ENCODE results near the gene SLC20A1.
"Not testable (repeated sequence)": the region's sequence is repeated elsewhere in the genome, so short reads cannot be mapped to it uniquely, and the experiment has no call there.

Gene SLC20A1, protein sequence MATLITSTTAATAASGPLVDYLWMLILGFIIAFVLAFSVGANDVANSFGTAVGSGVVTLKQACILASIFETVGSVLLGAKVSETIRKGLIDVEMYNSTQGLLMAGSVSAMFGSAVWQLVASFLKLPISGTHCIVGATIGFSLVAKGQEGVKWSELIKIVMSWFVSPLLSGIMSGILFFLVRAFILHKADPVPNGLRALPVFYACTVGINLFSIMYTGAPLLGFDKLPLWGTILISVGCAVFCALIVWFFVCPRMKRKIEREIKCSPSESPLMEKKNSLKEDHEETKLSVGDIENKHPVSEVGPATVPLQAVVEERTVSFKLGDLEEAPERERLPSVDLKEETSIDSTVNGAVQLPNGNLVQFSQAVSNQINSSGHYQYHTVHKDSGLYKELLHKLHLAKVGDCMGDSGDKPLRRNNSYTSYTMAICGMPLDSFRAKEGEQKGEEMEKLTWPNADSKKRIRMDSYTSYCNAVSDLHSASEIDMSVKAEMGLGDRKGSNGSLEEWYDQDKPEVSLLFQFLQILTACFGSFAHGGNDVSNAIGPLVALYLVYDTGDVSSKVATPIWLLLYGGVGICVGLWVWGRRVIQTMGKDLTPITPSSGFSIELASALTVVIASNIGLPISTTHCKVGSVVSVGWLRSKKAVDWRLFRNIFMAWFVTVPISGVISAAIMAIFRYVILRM

DNA sequence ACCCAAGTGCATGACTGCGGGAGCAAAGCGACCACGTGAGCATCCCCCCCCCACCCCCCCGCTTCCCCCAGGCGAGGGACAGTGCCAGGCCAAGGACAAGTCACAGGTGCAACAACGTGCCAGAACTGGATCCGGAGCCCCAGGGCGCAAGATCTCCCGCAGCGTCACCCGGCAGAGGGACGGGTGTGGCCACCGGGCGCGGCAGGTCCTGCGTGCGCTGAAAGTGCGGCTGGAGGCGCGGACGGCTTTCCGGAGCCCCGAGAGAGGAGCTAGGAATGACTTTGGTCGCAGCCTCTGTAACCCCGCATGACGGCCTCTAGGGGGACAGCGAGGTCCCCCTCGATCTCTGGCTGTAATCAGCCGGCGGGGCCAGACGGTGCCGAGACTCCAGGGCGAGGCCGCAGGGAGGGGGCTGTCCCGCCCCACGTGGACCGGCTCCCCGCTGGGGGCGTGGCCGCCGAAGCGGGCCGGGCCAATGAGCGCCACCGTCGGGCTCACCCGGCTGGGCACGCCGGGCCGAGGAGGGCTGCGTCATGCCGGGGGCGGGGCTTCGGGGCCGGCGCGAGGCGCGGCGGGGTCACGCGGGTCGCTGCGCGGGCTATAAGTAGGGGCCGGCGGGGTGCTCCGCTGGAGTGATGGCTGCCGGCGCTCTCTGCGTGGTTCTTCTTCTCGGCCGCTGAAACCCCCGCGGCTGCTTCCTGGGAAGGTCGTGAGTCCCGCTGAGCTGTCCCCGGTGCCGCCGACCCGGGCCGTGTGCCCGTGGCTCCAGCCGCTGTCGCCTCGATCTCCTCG is at the start of gene SLC20A1:
Gene SLC20A1 (plus strand): TSS at position 630 of the 792 bp plus-strand sequence. CDS start 890 bp downstream, outside the sequence.
- DNase-seq: peak; percentile 98

DNA sequence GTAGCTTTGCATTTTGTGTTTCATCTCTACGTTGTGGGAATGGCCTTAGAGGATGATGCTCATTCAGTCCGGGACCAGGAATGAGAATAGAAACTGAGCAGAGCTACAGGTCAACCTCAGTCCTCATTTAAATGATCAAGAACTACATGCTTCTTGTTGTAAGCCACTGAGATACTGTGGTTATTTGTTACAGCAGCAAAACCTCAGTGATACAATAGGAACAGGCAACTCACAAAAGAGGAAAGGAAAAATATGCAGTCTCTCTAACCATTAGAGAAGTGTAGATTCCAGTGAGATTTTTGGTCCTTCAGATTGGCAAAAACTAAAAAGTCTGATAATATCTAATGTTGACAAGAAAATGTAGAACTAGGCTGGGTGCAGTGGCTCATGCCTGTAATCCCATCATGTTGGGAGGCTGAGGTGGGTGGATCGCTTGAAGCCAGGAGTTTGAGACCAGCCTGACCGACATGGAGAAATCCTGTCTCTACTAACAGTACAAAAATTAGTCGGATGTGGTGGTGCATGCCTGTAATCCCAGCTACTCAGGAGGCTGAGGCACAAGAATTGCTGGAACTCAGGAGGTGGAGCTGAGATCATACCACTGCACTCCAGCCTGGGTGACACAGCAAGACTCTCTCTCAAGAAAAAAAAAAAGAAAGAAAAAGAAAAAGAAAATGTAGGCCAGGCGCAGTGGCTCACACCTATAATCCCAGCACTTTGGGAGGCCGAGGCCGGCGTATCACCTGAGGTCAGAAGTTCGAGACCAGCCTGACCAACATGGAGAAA is 48.0 kb upstream of the SLC20A1 start:
- no peak for DNase-seq

DNA sequence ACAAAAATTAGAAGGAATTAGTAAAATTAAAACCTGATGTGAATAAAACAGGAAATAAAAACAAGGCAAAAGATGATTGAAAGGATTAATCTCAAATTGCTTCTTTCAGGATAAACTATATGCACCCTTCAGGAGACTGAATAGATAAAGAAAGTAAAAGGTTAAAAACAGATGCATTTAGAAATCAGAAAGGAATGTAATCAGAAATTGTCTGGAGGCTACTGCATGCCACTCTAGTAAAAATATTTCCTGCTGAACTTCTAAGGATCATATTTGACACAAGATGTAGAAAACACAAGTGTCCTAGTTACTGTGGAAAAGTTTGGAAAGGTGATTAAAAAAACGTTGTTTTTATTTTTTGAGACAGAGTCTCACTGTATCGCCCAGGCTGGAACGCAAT is 45.1 kb upstream of the SLC20A1 start:
- DNase-seq: no peak

DNA sequence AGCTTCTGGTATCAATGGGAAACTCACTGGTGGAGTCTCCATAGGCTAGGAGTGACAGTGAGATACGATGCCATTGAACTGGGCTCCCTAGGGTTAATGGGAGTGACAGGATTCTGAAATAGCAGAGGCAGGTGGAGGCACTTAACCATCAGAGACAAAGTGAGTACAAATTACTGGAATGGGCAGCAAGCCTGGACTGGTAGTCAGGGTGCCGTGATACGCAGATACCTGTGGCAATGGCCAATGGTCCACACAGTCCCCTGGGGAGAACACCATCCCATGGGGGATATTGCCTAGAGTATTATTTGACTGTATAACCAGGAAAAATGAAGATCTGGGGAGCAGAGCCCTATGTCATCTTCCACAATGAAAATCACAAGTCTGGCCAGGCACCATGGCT is 44.0 kb upstream of the SLC20A1 start:
- no peak for DNase-seq

DNA sequence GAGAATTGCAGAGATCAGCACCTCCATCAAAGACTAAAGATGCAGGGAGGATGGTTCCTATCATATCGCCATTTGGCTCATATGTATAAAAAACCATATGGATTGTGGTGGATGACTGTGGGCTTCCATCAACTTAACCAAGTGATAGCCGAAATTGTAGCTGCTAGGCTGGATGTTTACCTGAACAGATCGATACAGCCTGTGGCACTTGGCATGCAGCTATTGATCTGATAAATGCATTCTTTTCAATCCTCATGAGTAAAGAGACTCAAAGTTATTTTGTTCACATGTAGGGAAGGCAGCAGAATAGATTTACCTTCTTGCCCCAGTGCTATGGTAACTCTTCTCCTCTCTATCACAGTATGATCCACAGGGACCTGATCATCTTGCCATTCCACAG is 42.8 kb upstream of the SLC20A1 start:
- no peak for DNase-seq

DNA sequence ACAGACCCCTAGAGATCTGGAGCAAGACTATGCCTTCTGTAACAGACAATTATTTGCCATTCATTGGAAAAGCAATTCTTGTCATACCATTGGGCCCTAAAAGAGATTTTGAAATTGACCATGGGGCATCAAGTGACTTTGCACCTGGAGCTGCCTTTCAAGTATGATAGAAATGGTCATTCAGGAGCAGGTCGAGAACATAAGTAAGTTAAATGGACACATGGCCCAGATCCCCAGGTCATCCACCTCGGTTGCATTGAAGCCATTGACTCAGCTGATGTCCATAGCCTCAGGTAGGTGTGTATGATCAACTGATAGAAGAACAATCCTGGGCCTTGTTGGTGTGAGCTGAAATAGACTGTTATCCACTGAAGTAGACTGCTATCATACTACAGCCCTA is 42.0 kb upstream of the SLC20A1 start:
- no peak for DNase-seq

DNA sequence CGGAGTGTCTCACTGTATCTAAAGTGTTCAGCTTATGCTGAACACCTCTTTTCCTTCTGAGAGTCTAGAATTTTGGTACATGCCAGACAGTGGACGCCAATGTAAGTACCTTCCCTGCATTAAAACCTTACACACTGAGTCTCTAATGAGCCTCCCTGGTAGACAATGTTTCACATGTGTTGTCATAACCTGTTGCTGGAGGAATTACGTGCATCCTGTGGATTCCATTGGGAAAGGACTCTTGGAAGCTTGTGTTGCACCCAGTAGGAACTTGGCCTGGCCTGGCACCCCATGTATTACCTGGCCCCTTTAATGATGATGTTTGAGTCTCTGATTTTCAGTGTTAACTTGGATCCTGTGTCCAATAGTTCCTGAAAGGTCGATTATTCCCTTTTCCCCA is 40.8 kb upstream of the SLC20A1 start:
- DNase-seq: no peak

DNA sequence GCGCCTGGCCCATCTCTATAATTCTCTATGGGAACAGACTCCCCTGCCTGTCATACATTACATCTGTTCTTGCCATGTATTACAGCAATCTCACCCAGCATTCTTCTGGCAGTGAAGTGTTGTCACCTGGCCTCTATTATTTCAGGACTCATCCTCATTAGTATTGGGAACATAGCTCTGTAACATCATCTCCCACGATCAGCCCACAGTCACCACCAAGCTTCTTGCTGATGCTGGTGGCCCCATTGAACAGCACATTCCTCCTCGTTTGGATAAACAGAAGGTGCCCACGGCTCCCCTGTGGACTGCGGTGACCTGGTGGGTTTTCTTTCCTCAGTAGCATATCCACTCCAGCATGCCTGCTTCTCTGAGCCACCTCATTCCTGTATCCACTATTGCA is 39.8 kb upstream of the SLC20A1 start:
- DNase-seq: no peak

DNA sequence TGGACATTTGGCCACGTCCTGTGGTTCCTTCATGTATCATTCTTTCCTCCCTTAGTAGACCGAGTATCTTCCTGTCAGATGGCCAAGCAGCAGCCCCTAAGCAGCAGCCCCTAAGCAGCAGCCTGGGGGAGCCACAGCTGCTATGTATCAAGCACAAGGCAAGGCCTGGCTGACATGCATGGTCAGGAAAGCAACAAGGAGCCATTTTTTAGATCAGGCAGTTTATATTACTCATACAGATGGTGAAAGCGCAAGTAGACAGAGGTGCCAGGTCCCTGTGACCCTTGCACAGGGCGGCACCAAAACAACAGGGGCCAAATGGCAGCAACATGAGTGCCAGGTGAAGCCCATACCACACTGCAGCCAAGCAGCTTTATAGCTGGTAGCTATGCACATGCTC is 39.2 kb upstream of the SLC20A1 start:
- no peak for DNase-seq

DNA sequence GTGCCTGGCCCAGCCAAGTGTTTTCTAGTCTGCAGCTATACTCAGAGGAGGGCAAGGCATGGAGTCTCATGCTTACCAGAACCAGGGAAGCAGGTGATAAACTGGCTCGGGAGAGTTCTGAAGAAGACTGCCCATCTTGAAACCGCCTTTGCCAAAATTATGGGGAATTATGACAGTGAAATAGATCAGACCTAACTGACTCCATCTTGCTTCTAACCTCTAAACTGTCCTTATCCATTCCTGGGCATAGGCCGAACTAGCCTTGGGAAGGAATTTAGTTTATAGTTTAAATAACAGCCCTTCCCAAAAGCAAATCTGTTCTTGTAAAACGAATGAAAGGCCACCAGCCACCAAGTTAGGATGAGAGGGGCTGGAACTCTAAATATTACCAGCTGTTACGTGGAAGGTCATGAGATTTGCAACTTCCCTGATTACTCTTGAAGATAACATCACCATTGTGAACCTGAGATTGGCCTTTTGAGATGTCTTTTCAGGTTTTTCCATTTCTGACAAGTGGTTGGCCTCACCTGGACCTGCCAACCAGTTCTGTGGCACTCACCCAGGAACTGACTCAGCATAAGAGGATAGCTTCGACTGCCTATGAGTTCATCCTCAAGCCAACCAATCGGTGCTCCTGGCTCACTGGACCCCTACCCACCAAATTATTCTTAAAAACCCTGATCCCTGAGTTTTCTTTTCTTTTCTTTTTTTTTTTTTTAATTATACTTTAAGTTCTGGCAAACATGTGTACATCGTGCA is 37.9 kb upstream of the SLC20A1 start:
- DNase-seq: no peak

DNA sequence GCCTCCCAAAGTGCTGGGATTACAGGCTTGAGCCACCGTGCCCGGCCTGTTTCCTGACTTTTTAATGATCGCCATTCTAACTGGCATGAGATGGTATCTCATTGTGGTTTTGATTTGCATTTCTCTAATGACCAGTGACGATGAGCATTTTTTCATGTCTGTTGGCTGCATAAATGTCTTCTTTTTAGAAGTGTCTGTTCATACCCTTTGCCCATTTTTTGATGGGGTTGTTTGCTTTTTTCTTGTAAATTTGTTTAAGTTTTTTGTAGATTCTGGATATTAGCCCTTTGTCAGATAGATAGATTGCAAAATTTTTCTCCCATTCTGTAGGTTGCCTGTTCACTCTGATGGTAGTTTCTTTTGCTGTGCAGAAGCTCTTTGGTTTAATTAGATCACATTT is 36.4 kb upstream of the SLC20A1 start:
- DNase-seq: not testable (repeated sequence)

DNA sequence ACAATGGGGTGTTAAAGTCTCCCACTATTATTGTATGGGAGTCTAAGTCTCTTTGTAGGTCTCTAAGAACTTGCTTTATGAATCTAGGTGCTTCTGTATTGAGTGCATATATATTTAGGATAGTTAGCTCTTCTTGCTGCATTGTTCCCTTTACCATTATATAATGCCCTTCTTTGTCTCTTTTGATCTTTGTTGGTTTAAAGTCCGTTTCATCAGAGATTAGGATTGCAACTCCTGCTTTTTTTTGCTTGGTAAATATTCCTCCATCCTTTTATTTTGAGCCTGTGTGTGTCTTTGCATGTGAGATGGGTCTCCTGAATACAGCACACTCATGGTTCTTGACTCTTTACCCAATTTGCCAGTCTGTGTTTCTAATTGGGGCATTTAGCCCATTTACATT is 33.5 kb upstream of the SLC20A1 start:
- not testable (repeated sequence) for DNase-seq

DNA sequence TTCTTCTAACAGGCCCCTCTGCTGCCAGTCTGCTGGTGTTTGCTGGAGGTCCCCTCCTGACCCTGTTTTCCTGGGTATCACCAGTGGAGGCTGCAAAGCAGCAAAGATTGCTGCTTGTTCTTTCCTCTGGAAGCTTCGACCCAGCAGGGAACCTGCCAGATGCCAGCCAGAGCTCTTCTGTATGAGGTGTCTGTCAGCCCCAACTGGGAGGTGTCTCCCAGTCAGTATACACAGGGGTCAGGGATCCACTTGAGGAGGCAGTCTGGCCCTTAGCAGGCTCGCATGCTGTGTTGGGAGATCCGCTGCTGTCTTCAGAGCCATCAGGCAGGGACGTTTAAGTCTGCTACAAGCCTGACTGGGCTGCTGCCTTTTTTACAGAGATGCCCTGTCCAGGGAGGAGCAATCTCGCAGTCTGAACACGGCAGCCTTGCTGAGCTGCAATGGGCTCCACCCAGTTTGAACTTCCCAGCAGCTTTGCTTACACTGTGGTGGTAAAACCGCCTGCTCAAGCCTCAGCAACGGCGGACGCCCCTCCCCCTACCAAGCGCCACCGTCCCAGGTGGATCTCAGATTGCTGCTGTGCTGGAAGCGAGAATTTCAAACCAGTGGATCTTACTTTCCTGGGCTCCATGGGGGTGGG is 31.4 kb upstream of the SLC20A1 start:
- DNase-seq: no peak

DNA sequence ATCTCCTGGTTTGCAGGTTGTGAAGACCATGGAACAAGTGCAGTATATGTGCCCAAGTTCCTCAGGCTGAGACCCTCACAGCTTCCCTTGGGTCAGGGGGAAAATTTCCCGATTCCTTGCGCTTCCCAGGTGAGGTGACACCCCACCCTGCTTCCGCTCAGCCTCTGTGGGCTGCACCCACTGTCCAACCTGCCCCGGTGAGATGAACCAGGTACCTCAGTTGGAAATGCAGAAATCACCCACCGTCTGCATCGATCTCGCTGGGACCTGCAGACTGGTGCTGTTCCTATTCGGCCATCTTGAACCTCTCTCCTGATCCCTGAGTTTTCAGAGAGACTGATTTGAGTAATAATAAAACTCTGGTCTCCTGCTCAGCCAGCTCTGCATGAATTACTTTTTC is 30.7 kb upstream of the SLC20A1 start:
- DNase-seq: no peak

DNA sequence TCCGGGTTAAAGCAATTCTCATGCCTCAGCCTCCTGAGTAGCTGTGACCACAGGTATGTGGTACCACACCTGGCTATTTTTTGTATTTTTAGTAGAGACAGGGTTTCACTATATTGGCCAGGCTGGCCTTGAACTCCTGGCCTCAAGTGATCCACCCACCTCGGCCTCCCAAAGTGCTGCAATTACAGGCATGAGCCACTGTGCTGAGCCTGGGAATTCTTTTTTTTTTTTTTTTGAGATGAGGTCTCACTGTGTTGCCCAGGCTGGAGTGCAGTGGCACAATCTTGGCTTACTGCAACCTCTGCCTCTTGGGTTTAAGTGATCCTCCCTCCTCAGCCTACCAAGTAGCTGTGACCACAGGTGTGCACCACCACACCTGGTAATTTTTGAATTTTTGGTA is 29.9 kb upstream of the SLC20A1 start:
- not testable (repeated sequence) for DNase-seq

DNA sequence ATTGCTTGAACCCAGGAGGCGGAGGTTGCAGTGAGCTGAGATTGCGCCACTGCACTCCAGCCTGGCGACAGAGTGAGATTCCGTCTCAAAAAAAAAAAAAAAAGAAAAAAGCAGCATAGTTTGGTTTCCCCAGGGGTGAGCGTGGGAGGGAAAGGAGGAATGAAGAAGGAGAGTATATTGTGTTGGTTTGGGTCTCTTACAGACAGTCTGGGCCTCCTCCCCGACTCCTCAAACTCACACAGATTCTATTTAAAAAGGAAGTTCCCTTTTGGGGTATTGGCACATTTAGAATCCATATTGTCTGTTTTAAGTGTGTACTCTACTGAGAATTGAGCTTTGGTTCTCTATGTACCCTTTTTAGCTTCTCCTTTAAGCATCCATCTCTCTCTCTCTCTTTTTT is 27.4 kb upstream of the SLC20A1 start:
- no peak for DNase-seq

DNA sequence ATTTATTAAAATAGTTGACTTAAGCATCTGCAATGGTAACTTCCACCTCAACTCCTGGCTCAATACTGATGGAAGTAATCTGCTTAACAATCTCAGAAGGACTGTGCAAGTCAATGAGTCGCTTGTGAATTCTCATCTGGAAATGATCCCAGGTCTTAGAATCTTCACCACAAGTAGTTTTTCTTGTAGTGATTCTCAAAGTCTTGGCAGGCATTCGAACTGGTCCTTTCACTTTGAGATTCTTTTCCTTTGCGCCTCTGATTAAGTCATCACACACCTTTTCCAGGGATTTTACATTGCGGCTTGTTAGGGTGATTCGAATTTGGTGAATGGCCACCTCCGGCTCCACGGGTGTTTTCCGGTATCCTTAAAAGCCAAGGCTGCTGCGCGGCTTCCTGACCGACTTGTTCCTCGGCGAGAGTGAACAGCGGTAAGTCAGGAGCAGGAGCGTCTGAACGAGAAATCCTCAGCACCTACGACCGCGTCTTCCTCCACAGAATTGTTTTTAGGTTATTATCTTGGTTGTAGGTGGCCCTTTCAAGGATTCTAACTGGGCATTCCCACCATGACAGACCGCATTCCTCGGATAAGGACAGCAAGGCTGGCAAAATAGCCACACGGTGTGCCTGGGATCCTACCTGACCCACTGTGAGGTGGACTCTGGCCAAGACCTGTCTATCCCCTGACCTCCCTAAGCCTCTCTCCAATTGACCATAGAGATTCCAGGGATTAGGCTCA is 23.8 kb upstream of the SLC20A1 start:
- DNase-seq: no peak

DNA sequence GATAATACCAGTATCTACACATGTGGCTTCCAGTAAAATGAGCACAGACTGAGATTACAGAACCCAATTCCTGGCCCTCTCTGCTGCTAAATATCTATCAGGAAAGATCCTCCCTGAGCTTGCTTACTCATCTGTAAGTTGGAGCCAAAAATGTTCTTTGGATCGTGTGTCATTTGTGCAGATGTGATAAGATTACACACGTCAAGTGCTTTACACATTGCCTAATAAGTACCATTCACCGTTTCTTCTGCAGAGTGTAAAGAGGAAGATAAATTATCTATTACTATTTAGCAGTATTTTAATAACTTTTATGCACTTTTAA is 23.2 kb upstream of the SLC20A1 start:
- no peak for DNase-seq

DNA sequence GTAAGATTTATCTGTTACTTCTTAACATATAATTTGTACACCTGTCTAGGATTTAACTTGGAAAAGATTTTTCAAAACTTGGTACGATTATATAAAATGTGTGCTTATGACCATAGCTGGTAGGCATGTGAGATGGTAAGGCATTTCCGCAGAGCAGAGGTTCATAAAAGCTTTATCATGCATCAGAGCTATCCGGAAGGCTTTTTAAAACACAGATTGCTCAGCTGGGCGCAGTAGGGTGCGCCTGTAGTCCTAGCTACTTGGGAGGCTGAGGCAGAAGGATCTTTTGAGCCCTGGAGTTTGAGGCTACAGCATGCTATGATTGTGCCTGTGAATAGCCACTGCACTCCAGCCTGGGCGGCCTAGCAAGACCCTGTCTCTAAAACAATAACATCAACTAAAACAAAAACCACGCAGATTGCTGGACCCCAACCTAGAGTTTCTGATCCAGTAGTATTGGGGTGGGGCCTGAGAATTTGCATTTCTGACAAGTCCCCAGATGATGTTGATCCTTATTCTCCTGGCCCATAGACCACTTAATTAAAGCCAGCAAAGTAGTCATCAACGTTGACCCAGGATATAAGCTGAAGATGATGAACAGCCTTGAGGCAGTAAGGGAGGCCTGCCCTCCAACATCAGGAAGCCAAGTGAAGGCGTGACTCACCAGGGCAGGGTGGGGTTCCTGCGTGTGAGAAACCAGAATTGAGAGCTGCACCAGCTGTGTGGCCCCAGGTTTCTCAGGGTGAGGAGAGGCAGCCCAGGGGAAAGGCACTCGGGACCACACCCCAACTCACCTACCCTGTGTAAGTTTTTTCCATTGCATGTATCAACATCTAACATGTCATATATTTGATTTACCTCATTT is 21.6 kb upstream of the SLC20A1 start:
- peak; percentile 89 for DNase-seq
